ENCODE measurements around the gene SNX14.
"Not testable (repeated sequence)": the region's sequence is repeated elsewhere in the genome, so short reads cannot be mapped to it uniquely, and the experiment has no call there.

SNX14 gene

GRCh38 chr6:85591207-85591606 lies 2.5 kb downstream of the SNX14 start:
- no peak for DNase-seq (ENCODE audit: low read depth)

DNA sequence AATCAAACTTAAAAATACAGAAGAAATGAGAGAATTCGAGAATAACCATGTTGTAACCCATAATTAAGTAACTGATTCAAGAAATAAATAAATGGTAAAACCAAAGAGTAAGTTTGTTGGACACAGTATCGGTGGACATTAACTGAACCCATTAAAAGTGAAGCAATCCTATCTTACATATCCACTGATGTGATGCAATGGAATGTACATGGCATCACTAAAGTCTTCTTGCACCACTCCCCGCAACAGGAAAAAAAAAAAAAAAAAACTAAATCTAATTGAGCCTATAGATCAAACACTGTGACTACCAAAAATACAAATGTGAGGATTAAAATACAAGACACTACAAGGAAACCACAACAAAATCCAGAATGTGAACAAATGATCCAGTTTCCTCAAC lies 7.9 kb downstream of the SNX14 start:
- no peak for DNase-seq (ENCODE audit: low read depth)

GRCh38 chr6:85582832-85583231 lies 10.8 kb downstream of the SNX14 start:
- DNase-seq (ENCODE audit: low read depth), result not testable (repeated sequence)

GRCh38 chr6:85581572-85581971 lies 12.1 kb downstream of the SNX14 start:
- no peak for DNase-seq (ENCODE audit: low read depth)

DNA sequence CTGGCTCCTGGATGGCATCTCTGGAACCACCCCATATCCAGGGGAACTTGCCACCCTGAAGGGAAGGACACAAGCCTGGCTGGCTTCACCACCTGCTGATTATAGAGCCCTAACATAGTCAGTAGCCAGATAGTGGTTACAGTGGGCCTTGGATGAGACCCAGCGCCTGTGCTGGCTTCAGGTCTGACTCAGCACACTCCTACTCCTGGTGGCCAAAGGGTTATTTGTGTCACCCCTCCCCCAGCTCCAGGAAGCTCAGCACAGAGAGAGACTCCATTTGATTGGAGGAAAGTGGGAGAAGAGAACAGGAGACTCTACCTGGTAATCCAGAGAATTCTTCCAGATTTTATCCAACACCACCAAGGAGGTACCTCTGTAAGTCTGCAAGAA lies 12.8 kb downstream of the SNX14 start:
- DNase-seq (ENCODE audit: low read depth), result peak; percentile 43

DNA sequence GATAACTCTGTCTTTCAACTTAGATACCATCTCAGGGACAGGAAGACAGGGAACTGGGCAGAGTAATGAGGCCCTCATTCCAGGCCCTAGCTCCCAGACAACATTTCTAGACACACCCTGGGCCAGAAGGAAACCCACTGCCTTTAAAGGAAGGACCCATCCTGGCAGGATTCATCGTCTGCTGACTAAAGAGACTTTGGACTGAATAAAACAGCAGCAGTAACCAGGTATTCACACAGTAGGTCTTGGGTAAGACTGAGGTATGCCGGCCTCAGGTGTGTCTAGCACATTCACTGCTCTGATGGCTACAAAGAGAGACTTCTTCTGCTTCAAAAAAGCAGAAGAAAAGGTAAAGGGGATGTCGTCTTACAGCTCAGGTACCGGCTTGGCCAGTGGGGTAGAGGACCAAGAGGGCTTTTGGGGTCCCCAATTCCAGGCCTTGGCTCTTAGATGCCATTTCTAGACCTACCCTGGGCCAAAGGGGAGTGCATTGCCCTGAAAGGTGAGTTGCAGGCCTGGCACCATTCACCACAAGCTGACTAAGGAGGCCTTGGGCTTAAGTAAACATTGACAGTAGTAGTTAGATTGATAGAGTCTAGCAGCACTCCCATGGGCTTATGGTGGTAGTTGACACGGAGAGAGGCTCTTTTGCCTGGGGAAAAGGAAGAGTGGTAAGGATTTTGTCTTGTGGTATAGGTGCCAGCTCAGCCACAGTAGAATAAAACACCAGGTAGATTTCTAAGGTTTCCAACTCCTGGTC lies 13.4 kb downstream of the SNX14 start:
- DNase-seq (ENCODE audit: low read depth), result no peak

- no peak for DNase-seq (ENCODE audit: low read depth)
These were observed 14.1 kb downstream of the SNX14 start for GRCh38 chr6:85579581-85579980.

- no peak for DNase-seq (ENCODE audit: low read depth)
These were observed 17.2 kb downstream of the SNX14 start for GRCh38 chr6:85576476-85576875.

- DNase-seq (ENCODE audit: low read depth), result peak; percentile 34
These were observed 18.6 kb downstream of the SNX14 start for GRCh38 chr6:85574932-85575598.

DNA sequence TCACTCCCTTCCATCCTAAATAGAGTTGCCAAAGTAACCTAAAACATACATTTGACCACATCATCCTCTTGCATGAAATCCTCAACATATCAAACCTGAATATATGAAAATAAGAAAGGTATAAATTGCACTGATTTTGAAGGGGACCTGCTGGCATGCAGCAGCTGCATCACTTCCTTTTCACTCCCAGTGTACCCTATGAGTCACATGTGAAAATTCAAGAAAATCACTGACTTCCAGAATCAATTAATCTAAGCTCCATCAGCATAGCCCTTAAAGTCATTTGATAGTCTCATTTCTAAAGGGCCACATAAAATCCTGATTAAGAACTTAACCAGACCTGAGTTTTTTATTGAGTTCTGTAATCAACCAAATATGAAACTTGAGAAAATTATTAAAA lies 24.3 kb downstream of the SNX14 start:
- no peak for DNase-seq (ENCODE audit: low read depth)

DNA sequence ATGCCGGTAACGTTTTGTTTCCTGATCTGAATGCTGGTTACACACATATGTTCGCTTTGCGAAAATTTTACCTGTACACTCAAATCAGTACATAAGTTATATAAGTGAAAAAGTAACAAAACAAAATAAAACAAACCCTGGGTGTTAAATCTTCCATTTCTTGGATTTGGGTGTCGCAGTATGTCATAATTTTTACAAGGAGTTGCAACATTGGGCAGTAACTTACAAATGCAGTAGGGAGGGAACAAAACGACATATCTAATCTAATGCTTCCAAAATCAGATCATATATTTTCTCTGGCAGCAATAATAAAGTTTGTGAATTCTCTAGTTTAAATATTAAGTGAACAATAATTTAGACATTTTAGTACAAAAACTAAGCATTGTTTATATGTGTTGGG lies 25.2 kb downstream of the SNX14 start:
- DNase-seq (ENCODE audit: low read depth), result no peak

DNA sequence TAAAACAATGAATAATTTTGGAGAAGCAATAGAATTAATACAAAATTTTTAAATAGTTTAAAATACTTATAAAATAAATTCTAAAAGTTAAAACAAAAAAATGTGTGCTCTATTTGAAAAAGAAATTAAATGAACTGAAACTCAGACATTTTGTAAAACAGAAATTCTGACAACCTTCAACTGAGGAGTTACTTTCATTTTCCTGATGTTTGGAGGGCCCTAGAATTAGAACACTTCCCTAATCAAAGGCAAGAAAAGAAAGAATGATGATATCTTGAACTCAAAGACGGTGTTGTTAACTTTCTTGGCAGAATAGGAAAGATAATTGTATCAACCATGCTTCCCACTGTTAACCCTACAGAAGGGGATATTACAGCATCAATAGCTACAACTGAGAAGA lies 27.9 kb downstream of the SNX14 start:
- no peak for DNase-seq (ENCODE audit: low read depth)

DNA sequence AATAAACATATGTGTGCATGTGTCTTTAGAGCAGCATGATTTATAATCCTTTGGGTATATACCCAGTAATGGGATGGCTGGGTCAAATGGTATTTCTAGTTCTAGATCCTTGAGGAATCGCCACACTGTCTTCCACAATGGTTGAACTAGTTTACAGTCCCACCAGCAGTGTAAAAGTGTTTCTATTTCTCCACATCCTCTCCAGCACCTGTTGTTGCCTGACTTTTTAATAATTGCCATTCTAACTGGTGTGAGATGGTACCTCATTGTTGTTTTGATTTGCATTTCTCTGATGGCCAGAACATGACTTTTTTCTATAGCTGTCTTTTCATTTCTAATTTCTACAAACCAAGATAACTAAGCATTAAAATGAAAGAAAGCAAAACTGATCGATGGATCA lies 29.4 kb downstream of the SNX14 start:
- DNase-seq (ENCODE audit: low read depth), result not testable (repeated sequence)

GRCh38 chr6:85561750-85562357 lies 31.8 kb downstream of the SNX14 start:
- DNase-seq (ENCODE audit: low read depth), result no peak

GRCh38 chr6:85556992-85557668 lies 36.5 kb downstream of the SNX14 start:
- no peak for DNase-seq (ENCODE audit: low read depth)

- DNase-seq (ENCODE audit: low read depth), result no peak
These were observed 41.0 kb downstream of the SNX14 start for GRCh38 chr6:85552652-85553051.

GRCh38 chr6:85551264-85551663 lies 42.4 kb downstream of the SNX14 start:
- DNase-seq (ENCODE audit: low read depth), result no peak

- no peak for DNase-seq (ENCODE audit: low read depth)
These were observed 45.9 kb downstream of the SNX14 start for GRCh38 chr6:85547719-85548118.

DNA sequence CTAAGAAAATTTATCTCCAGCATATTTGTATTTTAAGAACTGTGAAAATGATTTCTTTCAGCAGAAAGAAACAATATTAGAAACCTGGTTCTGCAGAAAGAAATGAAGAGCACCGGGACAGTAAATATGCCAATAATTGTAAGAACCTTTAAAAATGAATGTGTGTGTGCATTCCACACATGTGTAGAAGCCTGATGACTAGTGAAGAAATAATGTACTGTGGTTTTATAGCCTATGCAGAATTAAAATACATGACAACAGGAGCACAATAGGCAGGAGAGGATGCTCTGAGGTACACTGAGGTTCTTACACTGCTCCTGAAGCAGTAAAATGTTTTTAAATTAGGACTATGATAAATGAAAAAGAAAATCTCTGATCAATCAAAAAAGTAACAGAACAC lies 48.9 kb downstream of the SNX14 start:
- DNase-seq (ENCODE audit: low read depth), result no peak

GRCh38 chr6:85537055-85537494 lies 56.6 kb downstream of the SNX14 start:
- DNase-seq (ENCODE audit: low read depth), result no peak

DNA sequence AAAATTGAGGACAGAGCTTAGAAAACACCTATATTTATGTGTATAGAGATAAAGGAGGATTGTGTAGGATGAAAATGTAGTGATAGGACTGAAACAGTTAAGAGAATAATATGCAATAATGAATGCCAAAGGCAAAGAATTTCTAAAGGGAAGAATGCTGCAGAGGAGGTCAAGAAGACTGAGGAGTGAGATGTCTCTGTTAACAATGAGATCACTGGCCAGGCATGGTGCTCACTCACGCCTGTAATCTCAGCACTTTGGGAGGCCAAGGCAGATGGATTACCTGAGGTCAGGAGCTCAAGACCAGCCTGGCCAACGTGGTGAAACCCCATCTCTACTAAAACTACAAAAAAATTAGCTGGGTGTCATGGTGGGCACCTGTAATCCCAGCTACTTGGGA lies 69.4 kb downstream of the SNX14 start:
- not testable (repeated sequence) for DNase-seq (ENCODE audit: low read depth)

DNA sequence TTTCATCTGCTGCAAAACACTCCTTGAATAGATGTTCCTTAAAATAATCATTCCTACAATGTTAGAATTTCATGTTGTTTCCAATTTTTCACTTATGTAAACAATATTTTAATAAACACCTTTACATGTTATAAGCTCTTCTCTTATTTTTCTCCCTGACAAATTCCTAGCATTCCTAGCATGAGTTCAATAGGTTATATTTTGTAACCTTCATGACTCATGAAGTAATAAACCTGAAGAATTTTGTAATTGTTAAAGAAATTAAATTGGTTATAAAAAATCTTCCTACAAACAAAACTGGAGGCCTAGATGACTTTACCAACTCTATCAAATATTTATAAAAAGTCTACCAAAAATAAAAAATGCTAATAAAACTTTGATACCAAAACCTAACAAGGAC lies 77.5 kb downstream of the SNX14 start:
- DNase-seq (ENCODE audit: low read depth), result no peak

Measured in non-pigmented ciliary epithelial cell (primary cell).